Activated CD4-positive, alpha-beta T cell treated with anti-CD3 and anti-CD28 coated beads, Interleukin-2, amount 10 ng/mL, durations not matched to agents 7 days and 5 days (primary cell): ENCODE data around the gene CARD11. TPM values are rescaled to one million over a fixed set of nuclear protein-coding genes. Genes with fewer than 3 reads are reported as not detected.

ENCODE experiments used
- CTCF ChIA-PET: fragments of 350-600 bp; sonication (Branson Sonifier 250); formaldehyde crosslinking; loops from one replicate; lab custom pipeline; 2021; ENCODE audit warnings: antibody characterized with exemption; lab: Charles Lee
- POLR2A ChIA-PET: fragments of 350-600 bp; sonication (Branson Sonifier 250); formaldehyde crosslinking; loops from one replicate; lab custom pipeline; 2021; ENCODE audit warnings: antibody characterized with exemption; lab: Charles Lee
- DNase-seq: peaks from one replicate; pipeline ENCODE4 v3.0.0-alpha.2; 2020
- H3K27ac Mint-ChIP-seq: one replicate; pipeline ENCODE4 v1.8.0; 2021; ENCODE audit warnings: mild to moderate bottlenecking, moderate library complexity, mixed read lengths
- H3K27me3 Mint-ChIP-seq: one replicate; pipeline ENCODE4 v1.8.0; 2021; ENCODE audit warnings: mixed read lengths
- H3K36me3 Mint-ChIP-seq: one replicate; pipeline ENCODE4 v1.8.0; 2021; ENCODE audit warnings: low read depth, mixed read lengths
- H3K4me1 Mint-ChIP-seq: one replicate; pipeline ENCODE4 v1.8.0; 2021; ENCODE audit warnings: mixed read lengths
- H3K4me3 Mint-ChIP-seq: one replicate; pipeline ENCODE4 v1.8.0; 2021; ENCODE audit warnings: mild to moderate bottlenecking, moderate library complexity, mixed read lengths
- H3K9me3 Mint-ChIP-seq: one replicate; pipeline ENCODE4 v1.8.0; 2021; ENCODE audit warnings: mixed read lengths
- total RNA-seq, 2 experiments: library from RNA; stranded (reverse); gene quantifications; one replicate each; pipeline ENCODE4 v1.2.3, GENCODE V29; 2021

The CARD11 gene
- total RNA-seq, 2 experiments from 2014 or later, result 160 to 167 TPM

DNA sequence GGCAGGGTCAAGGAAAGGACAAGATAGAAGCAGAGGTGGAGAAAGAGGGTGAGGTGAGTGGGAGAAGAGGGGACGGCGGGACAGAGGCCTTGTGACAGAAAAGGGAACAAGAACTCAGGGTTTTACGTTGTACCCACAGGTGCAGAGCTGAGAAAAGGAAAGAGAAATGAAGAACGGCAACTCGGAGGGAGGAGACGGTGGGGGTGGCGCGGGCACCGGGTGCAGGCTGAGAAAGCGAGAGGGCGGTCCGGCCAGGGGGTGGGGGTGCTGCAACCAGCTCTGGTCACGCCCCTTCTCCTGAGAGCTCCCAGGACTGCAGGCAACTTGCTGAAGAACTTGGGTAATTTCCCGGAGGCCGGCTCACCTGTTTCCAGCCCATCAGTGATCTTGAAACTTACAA lies 65.3 kb downstream of the CARD11 start:
- H3K9me3 Mint-ChIP-seq, result peaks cover 3% of the 10 kb centered on the region
- peak; percentile 73 for DNase-seq
- H3K4me1 Mint-ChIP-seq, result peaks cover 71% of the 10 kb centered on the region
- peak overlapping the region; percentile 65 for H3K4me3 Mint-ChIP-seq
- H3K36me3 Mint-ChIP-seq, result peaks cover 57% of the 10 kb centered on the region
- ChIA-PET CTCF (no interaction called here), POLR2A (interaction anchor here (0.6 kb wide), 1 partner anchor 65 kb away, joined by 3 read pairs; the partner anchor contains the start of gene CARD11)
- peak overlapping the region; percentile 88 for H3K27ac Mint-ChIP-seq
- H3K27me3 Mint-ChIP-seq, result no peaks in the 10 kb centered on the region

DNA sequence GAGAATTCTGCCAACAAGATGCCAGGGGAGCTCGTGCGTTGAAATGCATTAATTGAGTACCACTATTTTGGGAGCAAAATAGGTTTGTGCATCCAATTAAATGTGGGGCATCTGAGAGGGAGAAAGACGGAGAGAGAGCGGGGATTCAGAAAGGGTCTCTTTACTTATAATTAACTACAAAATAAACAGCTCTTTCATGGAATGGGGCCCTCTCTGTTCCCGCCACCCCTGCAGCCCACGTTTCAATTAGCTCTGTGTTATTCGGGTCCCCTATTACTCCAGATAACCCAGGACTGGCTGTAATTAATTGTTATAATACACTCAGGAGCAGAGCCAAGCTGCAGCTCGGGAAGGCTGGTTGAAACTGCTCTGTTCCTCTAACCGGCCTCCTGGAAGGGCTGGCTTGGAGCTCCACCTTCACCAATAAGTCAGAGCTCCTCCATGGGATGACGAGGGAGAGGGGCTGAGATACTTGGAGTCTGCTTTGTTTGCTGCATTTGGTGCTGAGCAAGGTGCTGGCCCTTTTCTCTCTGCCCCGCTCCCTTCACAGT lies 67.8 kb downstream of the CARD11 start:
- POLR2A ChIA-PET, result no interaction called here
- Mint-ChIP-seq H3K4me1 (peaks cover 63% of the 10 kb centered on the region), H3K4me3 (no peak overlapping the region), H3K36me3 (peaks cover 49% of the 10 kb centered on the region), H3K27me3 (no peaks in the 10 kb centered on the region), H3K9me3 (no peaks in the 10 kb centered on the region), H3K27ac (peak overlapping the region; percentile 13)
- CTCF ChIA-PET, result interaction anchor here (0.7 to 1.6 kb wide), 3 partner anchors 23 to 143 kb away, joined by 3 read pairs; no protein-coding TSS in a partner anchor
- no peak for DNase-seq

DNA sequence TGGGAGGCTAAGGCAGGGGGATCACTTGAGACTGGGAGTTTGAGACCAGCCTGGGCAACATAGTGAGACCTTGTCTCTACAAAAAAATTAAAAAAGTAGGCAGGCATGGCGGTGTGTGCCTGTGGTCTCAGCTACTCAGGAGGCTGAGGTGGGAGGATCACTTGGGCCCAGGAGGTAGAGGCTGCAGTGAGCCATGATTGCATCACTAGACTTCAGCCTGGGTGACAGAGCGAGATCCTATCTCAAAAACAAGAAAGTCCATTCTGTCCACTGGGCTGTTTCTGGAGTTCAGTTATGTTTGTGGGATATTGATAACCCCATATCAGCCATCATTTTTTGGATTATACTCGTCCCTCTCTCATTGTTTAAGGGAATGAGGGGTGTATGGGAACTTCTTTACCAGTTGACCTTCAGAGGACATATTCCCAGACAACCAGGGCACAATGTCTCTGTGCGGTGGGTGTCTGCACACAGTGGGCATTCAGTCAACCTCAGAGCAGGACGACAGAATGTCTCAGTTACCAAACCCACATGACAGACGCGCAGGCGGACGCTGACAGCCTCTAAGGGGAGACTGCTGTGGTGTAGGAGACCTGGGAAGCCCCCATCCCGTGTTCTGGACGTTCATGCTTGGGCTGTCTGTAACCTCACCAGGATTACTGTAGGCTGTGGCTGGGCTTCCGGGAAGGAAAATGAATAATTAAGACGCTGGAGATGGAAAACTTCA lies 69.4 kb downstream of the CARD11 start:
- Mint-ChIP-seq H3K4me1 (peaks cover 48% of the 10 kb centered on the region), H3K36me3 (peaks cover 42% of the 10 kb centered on the region), H3K27me3 (no peaks in the 10 kb centered on the region), H3K9me3 (no peaks in the 10 kb centered on the region), H3K27ac (no peak overlapping the region), H3K4me3 (no peak overlapping the region)
- POLR2A ChIA-PET, result no interaction called here
- CTCF ChIA-PET, result interaction anchor here (0.9 to 1.3 kb wide), 3 partner anchors 8 to 18 kb away, joined by 3 to 4 read pairs (median 3); no protein-coding TSS in a partner anchor
- no peak for DNase-seq

DNA sequence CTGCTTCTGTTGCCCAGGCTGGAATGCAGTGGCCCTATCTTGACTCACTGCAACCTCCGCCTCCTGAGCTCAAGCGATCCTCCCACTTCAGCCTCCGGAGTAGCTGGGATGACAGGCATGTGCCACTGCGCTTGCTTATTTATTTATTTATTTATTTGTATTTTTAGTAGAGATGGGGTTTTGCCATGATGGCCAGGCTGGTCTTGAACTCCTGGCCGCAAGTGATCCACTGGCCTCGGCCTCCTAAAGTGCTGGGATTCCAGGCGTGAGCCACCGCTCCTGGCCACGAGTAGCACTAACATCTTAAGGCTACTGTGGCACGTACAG lies 70.9 kb downstream of the CARD11 start:
- ChIA-PET CTCF (interaction anchor here (0.5 to 1.8 kb wide), 5 partner anchors 13 to 118 kb away, joined by 3 to 4 read pairs (median 3); no protein-coding TSS in a partner anchor), POLR2A (no interaction called here)
- Mint-ChIP-seq H3K9me3 (no peaks in the 10 kb centered on the region), H3K36me3 (peaks cover 32% of the 10 kb centered on the region), H3K27ac (peak overlapping the region; percentile 79), H3K4me1 (peaks cover 34% of the 10 kb centered on the region), H3K4me3 (no peak overlapping the region), H3K27me3 (no peaks in the 10 kb centered on the region)
- no peak for DNase-seq

DNA sequence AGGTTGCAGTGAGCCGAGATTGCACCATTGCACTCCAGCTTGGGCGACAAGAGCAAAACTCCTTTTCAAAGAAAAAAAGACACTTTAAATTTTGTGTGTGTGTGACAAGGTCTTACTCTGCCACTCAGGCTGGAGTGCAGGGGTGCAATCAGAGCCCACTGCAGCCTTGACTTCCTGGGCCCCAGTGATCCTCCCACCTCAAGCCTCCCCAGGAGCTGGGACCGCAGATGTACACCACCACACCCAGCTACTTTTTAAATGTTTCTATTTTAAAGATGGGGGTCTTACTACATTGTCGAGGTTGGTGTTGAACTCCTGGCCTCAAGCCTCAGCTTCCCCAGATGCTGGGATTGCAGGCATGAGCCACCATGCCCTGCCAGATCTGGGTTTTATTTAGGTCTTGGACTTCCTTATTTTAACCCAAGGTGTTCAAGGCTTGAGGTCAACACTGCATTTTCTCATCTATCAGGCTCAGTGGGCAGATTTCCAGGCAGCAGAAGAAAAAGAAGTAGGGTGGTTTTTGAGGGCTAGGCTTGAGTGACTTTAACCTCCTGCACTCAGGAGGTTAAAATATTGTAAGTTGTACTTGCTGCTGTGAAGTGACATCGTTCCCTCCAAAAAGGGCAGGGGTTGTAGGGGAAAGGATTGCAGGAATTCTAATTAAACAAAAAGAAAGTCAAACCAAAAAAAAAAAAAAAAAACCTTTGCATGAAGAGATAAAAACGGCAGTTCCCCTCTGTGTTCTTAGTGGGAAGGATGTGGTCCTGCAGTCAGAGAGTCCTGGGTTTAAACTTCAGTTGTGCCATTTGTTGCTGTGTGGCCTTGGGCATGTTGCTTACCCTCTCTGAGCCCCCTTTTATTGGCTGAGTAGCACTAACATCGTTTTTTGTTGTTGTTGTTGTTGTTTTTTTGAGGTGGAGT lies 71.5 kb downstream of the CARD11 start:
- H3K27ac Mint-ChIP-seq, result peak overlapping the region; percentile 79
- no peak overlapping the region for H3K4me3 Mint-ChIP-seq
- no peaks in the 10 kb centered on the region for H3K27me3 Mint-ChIP-seq
- POLR2A ChIA-PET, result interaction anchor here (0.7 kb wide), 1 partner anchor 17 kb away, joined by 3 read pairs; no protein-coding TSS in a partner anchor
- H3K4me1 Mint-ChIP-seq, result peaks cover 28% of the 10 kb centered on the region
- peaks cover 34% of the 10 kb centered on the region for H3K36me3 Mint-ChIP-seq
- CTCF ChIA-PET, result interaction anchor here (0.6 to 1.8 kb wide), 5 partner anchors 8 to 50 kb away, joined by 3 to 4 read pairs (median 3); no protein-coding TSS in a partner anchor
- H3K9me3 Mint-ChIP-seq, result peaks cover 2% of the 10 kb centered on the region
- DNase-seq, result no peak

GRCh38 chr7:2970861-2971260 lies 72.8 kb downstream of the CARD11 start:
- no peaks in the 10 kb centered on the region for H3K27me3 Mint-ChIP-seq
- ChIA-PET POLR2A (no interaction called here), CTCF (interaction anchor here (1.2 to 1.8 kb wide), 3 partner anchors 9 to 15 kb away, joined by 3 to 4 read pairs (median 4); no protein-coding TSS in a partner anchor)
- H3K4me3 Mint-ChIP-seq, result no peak overlapping the region
- peaks cover 25% of the 10 kb centered on the region for H3K4me1 Mint-ChIP-seq
- H3K36me3 Mint-ChIP-seq, result peaks cover 47% of the 10 kb centered on the region
- H3K9me3 Mint-ChIP-seq, result peaks cover 11% of the 10 kb centered on the region
- no peak for DNase-seq
- H3K27ac Mint-ChIP-seq, result no peak overlapping the region

DNA sequence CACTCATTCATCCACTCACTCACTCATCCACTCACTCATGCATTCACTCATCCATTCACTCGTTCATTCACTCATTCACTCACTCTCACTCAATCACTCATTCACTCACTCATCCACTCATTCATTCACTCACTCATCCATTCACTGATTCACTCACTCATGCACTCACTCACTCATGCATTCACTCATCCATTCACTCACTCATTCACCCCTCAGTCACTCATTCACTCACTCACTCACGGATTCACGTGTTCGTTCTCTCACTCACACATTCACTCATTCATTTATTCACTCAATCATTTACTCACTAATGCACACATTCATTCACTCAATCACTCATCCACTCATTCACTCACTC lies 73.4 kb downstream of the CARD11 start:
- Mint-ChIP-seq H3K4me3 (no peak overlapping the region), H3K9me3 (peaks cover 17% of the 10 kb centered on the region), H3K27me3 (no peaks in the 10 kb centered on the region), H3K27ac (no peak overlapping the region), H3K4me1 (peaks cover 25% of the 10 kb centered on the region), H3K36me3 (peaks cover 48% of the 10 kb centered on the region)
- ChIA-PET CTCF (no interaction called here), POLR2A (no interaction called here)
- DNase-seq, result no peak

DNA sequence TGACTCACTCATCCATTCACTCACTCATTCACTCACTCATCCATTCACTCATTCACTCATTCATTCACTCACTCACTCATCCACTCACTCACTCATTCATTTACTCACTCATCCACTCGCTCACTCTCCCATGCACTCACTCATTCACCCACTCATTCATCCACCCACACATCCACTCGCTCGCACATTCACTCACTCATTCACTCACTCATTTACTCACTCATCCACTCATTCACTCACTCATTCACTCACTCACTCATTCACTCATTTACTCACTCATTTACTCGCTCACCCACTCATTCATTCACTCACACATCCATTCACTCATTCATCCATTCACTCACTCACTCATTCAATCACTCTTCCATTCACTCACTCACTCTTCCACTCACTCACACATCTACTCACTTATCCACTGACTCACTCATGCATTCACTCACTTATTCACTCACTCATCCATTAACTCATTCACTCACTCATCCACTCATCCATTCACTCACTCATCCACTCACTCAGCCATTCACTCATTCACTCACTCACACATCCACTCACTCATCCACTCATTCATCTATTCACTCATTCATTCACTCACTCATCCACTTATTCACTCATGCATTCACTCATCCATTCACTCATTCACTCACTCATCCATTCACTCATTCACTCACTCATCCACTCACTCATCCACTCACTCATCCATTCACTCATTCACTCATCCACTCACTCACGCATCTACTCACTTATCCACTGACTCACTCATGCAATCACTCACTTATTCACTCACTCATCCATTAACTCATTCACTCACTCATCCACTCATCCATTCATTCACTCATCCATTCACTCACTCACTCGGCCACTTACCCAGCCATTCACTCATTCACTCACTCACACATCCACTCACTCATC lies 74.0 kb downstream of the CARD11 start:
- no peak overlapping the region for H3K4me3 Mint-ChIP-seq
- DNase-seq, result no peak
- ChIA-PET CTCF (no interaction called here), POLR2A (no interaction called here)
- peaks cover 50% of the 10 kb centered on the region for H3K36me3 Mint-ChIP-seq
- no peaks in the 10 kb centered on the region for H3K27me3 Mint-ChIP-seq
- peaks cover 17% of the 10 kb centered on the region for H3K9me3 Mint-ChIP-seq
- H3K4me1 Mint-ChIP-seq, result peaks cover 25% of the 10 kb centered on the region
- no peak overlapping the region for H3K27ac Mint-ChIP-seq

GRCh38 chr7:2968616-2969397 lies 74.9 kb downstream of the CARD11 start:
- Mint-ChIP-seq H3K9me3 (peaks cover 17% of the 10 kb centered on the region), H3K27me3 (no peaks in the 10 kb centered on the region), H3K4me3 (no peak overlapping the region), H3K36me3 (peaks cover 51% of the 10 kb centered on the region), H3K4me1 (peaks cover 26% of the 10 kb centered on the region), H3K27ac (no peak overlapping the region)
- DNase-seq, result no peak
- POLR2A ChIA-PET, result no interaction called here
- CTCF ChIA-PET, result no interaction called here

GRCh38 chr7:2968176-2968575 lies 75.5 kb downstream of the CARD11 start:
- Mint-ChIP-seq H3K27me3 (no peaks in the 10 kb centered on the region), H3K4me1 (peaks cover 22% of the 10 kb centered on the region), H3K36me3 (peaks cover 45% of the 10 kb centered on the region), H3K27ac (no peak overlapping the region), H3K9me3 (peaks cover 17% of the 10 kb centered on the region), H3K4me3 (no peak overlapping the region)
- ChIA-PET POLR2A (no interaction called here), CTCF (interaction anchor here (1.7 kb wide), 1 partner anchor 14 kb away, joined by 3 read pairs; no protein-coding TSS in a partner anchor)
- no peak for DNase-seq

DNA sequence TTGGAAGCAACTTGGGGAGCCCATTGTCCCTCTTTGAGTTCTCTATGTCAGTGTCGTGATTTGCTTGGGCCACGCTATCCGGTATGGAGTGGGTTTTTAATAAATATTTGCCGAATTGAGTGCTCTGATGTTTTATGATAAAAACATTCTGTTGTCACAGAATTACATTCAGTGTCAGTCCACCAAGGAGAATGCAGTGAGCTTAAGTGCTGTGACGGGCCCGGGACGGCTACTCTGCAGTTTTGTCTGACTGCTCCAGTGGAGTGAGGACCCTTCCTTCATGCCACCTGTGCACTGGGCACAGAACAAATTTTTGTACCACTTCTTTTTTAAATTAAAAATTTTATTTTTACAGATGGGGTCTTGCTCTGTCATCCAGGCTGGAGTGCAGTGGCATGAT lies 76.0 kb downstream of the CARD11 start:
- peaks cover 42% of the 10 kb centered on the region for H3K36me3 Mint-ChIP-seq
- DNase-seq, result no peak
- peaks cover 17% of the 10 kb centered on the region for H3K9me3 Mint-ChIP-seq
- no peaks in the 10 kb centered on the region for H3K27me3 Mint-ChIP-seq
- peaks cover 22% of the 10 kb centered on the region for H3K4me1 Mint-ChIP-seq
- no peak overlapping the region for H3K27ac Mint-ChIP-seq
- POLR2A ChIA-PET, result no interaction called here
- CTCF ChIA-PET, result interaction anchor here (1.7 kb wide), 2 partner anchors 14 to 39 kb away, joined by 3 to 4 read pairs; no protein-coding TSS in a partner anchor
- H3K4me3 Mint-ChIP-seq, result no peak overlapping the region
